H1 (cell line): Measurements from ENCODE around the gene TMEM117. TPM values are rescaled to one million over a fixed set of nuclear protein-coding genes. Genes with fewer than 3 reads are reported as not detected.

Experiments
- SP4 ChIP-seq: IDR thresholded peaks from 2 replicates; pipeline ENCODE4 v1.6.1; 2012; ENCODE audit warnings: low read length, inconsistent platforms
- polyA plus RNA-seq, 7 experiments: library from polyadenylated mRNA; depleted of rRNA in 3 of 7; stranded (reverse) in 5 of 7; unstranded in 2 of 7; fragments of >200 nt in 5 of 7; fragments of 200-250 nt in 2 of 7; gene quantifications; 1 replicate in 5 of 7; 2 replicates in 1 of 7; 4 replicates in 1 of 7; pipeline versions ENCODE4 v1.2.1 to v1.2.3, GENCODE V29; 2011 to 2013; ENCODE audit warnings: missing spikeins in 2 of 7, mixed read lengths in 2 of 7
- total RNA-seq: library from RNA; stranded (reverse); fragmentation: NEBNext Ultra II Directional; extraction: Animal tissue kit (Norgen Biotek cat#: 25700); gene quantifications from 2 replicates; pipeline ENCODE4 v1.2.1, GENCODE V29; 2021

The TMEM117 gene
- total and polyA plus RNA-seq, 2 of the 8 experiments (the other 6 are each of a cell fraction or from before 2014, with no cell fraction given), result 0.80 to 1.4 TPM

- TF ChIP-seq SP4, result no peak
Observed at GRCh38 chr12:43935581-43935980, 99.7 kb downstream of the TMEM117 start (continued).
